ENCODE data around the gene LACRT. TPM values are rescaled to one million over a fixed set of nuclear protein-coding genes. Genes with fewer than 3 reads are reported as not detected.

LACRT gene
- polyA plus RNA-seq, 1 donor (not counting 4 experiments of a cell fraction or from before 2014, with no cell fraction given): not detected

DNA sequence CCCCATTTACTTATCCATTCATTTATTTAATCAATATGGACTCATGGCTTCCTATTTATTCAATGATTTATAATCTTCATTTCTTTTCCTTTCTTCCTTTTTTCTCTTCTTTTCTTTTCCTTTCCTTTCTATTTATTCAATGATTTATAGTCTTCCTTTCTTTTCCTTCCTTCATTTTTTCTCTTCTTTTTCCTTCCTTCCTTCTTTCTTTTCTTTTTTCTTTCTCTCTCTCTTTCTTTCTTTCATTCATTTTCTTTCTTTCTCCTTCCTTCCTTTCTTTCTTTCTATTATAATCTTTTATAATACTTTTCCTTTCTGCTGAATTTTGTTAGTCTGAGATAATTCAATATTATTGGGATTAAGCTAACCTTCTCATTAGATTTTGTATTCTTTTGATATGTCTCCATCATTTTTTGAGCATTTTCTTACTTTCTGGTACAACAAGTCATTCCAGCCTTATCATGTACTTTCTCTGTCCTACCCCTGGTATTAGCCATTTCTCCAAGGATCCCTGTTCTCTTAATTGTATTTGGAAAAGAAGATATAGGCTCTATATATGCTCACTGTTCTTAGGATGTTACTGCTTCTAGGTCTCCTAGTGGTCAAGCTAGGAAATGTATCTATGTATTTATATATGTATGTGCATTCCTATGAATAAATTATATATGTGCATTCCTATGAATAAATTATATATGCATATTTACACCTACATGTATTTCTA, 12.1 kb downstream of the LACRT start:
- no peak overlapping the region for H3K9ac ChIP-seq (ENCODE audit: control insufficient read depth, extremely low read depth, insufficient read depth, low read length)
- TF ChIP-seq, protein P1, sequence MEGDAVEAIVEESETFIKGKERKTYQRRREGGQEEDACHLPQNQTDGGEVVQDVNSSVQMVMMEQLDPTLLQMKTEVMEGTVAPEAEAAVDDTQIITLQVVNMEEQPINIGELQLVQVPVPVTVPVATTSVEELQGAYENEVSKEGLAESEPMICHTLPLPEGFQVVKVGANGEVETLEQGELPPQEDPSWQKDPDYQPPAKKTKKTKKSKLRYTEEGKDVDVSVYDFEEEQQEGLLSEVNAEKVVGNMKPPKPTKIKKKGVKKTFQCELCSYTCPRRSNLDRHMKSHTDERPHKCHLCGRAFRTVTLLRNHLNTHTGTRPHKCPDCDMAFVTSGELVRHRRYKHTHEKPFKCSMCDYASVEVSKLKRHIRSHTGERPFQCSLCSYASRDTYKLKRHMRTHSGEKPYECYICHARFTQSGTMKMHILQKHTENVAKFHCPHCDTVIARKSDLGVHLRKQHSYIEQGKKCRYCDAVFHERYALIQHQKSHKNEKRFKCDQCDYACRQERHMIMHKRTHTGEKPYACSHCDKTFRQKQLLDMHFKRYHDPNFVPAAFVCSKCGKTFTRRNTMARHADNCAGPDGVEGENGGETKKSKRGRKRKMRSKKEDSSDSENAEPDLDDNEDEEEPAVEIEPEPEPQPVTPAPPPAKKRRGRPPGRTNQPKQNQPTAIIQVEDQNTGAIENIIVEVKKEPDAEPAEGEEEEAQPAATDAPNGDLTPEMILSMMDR (optimal IDR thresholded peaks at IDR 0.05 in 1 of 3, IDR thresholded peaks at IDR 0.05 in 1 of 3, conservative IDR thresholded peaks at IDR 0.05 in 1 of 3; ENCODE audit: extremely low read depth in 1 of 3, insufficient read depth in 2 of 3, low read length in 3 of 3): peak in 2 of 3 experiments; percentile 36 to 40
- no peak for TF ChIP-seq EZH2 (IDR thresholded peaks at IDR 0.05; ENCODE audit: low read length)
- no peaks in the 10 kb centered on the region for H3K9me1 ChIP-seq (ENCODE audit: control insufficient read depth, extremely low read depth, insufficient read depth, low read length)
- H4K20me1 ChIP-seq (ENCODE audit: control insufficient read depth, extremely low read depth, insufficient read depth, low read length): no peaks in the 10 kb centered on the region
- H3K4me1 ChIP-seq (ENCODE audit: control insufficient read depth, extremely low read depth, insufficient read depth, low read length): no peaks in the 10 kb centered on the region
- no peaks in the 10 kb centered on the region for H3K79me2 ChIP-seq (ENCODE audit: control insufficient read depth, insufficient read depth, low read length)
- no peaks in the 10 kb centered on the region for H3K36me3 ChIP-seq (ENCODE audit: control insufficient read depth in 2 of 2, extremely low read depth in 1 of 2, insufficient read depth in 2 of 2, low read length in 2 of 2)
- no peak overlapping the region for H3K27ac ChIP-seq (ENCODE audit: control insufficient read depth, insufficient read depth, low read length)
- no peak overlapping the region for H2AFZ ChIP-seq (ENCODE audit: control insufficient read depth, low read length)
- DNase-seq (ENCODE audit: low read depth, low spot score) (no peak), FAIRE-seq (no peak)
- H3K27me3 ChIP-seq (ENCODE audit: control insufficient read depth, extremely low read depth, insufficient read depth, low read length): peaks cover 4% of the 10 kb centered on the region
- no peaks in the 10 kb centered on the region for H3K9me3 ChIP-seq (ENCODE audit: control insufficient read depth, low read depth, low read length)
- no peak overlapping the region for H3K4me3 ChIP-seq (ENCODE audit: control insufficient read depth in 2 of 3, extremely low read depth in 1 of 3, insufficient read depth in 2 of 3, low read depth in 1 of 3, low read length in 3 of 3)
- dilution Hi-C loops (cut with MboI; ENCODE audit: extremely low pct_ligation_motif_present, low sequenced_read_pairs): no loop called here
- no peak overlapping the region for H3K4me2 ChIP-seq (ENCODE audit: control insufficient read depth, extremely low read depth, insufficient read depth, low read depth, low read length)

DNA sequence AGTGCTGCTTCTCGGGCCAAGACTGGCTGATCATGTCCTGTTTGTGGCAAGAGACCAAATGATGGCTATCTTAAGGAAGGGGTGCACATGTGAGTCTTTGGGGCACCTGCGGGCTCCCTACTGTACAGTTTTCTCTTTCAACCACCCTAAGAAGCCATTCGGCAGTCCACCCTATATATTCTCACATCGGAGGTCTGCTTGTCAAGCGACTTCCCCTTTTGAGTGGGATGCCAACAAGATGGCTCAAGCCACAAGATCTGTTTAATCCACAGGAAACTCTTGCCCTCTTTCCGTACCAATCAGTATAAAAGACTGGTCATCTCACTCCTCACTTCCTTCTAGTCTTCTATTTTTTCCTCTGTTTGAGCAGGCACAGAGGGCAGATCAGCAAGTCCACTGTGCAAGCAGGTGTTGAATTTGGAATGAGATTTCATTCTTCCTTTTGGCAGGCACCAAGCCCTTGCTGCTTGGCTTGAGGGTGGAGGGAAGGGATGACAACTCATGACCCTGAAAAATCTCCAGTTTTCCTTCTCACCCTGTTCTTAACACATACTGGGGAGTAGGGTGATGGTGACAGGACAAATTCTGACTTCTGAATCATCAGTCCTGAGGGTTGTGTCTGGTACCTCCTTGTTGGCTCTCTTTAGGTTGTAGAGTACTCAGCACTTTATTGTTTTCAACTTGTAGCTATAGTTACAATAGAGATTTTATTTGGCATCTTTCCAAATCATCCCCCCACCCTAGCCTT, 17.6 kb downstream of the LACRT start:
- dilution Hi-C loops (cut with MboI; ENCODE audit: extremely low pct_ligation_motif_present, low sequenced_read_pairs): no loop called here
- Histone ChIP-seq H3K36me3 (ENCODE audit: control insufficient read depth in 2 of 2, extremely low read depth in 1 of 2, insufficient read depth in 2 of 2, low read length in 2 of 2) (no peaks in the 10 kb centered on the region), H3K4me1 (ENCODE audit: control insufficient read depth, extremely low read depth, insufficient read depth, low read length) (no peaks in the 10 kb centered on the region), H3K27ac (ENCODE audit: control insufficient read depth, insufficient read depth, low read length) (no peak overlapping the region), H3K9me3 (ENCODE audit: control insufficient read depth, low read depth, low read length) (no peaks in the 10 kb centered on the region), H3K79me2 (ENCODE audit: control insufficient read depth, insufficient read depth, low read length) (no peaks in the 10 kb centered on the region), H2AFZ (ENCODE audit: control insufficient read depth, low read length) (no peak overlapping the region), H3K4me3 (ENCODE audit: control insufficient read depth in 2 of 3, extremely low read depth in 1 of 3, insufficient read depth in 2 of 3, low read depth in 1 of 3, low read length in 3 of 3) (no peak overlapping the region), H3K27me3 (ENCODE audit: control insufficient read depth, extremely low read depth, insufficient read depth, low read length) (peaks cover 4% of the 10 kb centered on the region), H3K4me2 (ENCODE audit: control insufficient read depth, extremely low read depth, insufficient read depth, low read depth, low read length) (no peak overlapping the region), H3K9me1 (ENCODE audit: control insufficient read depth, extremely low read depth, insufficient read depth, low read length) (no peaks in the 10 kb centered on the region), H3K9ac (ENCODE audit: control insufficient read depth, extremely low read depth, insufficient read depth, low read length) (no peak overlapping the region), H4K20me1 (ENCODE audit: control insufficient read depth, extremely low read depth, insufficient read depth, low read length) (no peaks in the 10 kb centered on the region)
- TF ChIP-seq, protein P1 (optimal IDR thresholded peaks at IDR 0.05 in 1 of 3, IDR thresholded peaks at IDR 0.05 in 1 of 3, conservative IDR thresholded peaks at IDR 0.05 in 1 of 3; ENCODE audit: extremely low read depth in 1 of 3, insufficient read depth in 2 of 3, low read length in 3 of 3): no peak
- TF ChIP-seq EZH2 (IDR thresholded peaks at IDR 0.05; ENCODE audit: low read length): no peak
- DNase-seq (ENCODE audit: low read depth, low spot score): no peak
- FAIRE-seq: no peak

Data from keratinocyte (primary cell).